Endothelial cell of umbilical vein (primary cell): Measurements from ENCODE around the gene IER3. TPM values are rescaled to one million over a fixed set of nuclear protein-coding genes. Genes with fewer than 3 reads are reported as not detected.

Experiments used
- BruUV-seq: library from RNA; stranded (reverse); fragments of 400-500 nt; replicated peaks from 2 replicates; lab custom pipeline; 2021; lab: Mats Ljungman, UMichigan
- CTCF ChIA-PET: fragments of 300-600, 350-600 bp; sonication (Branson Sonifier 250); formaldehyde crosslinking; loops from one replicate; lab custom pipeline; 2021; ENCODE audit warnings: antibody characterized with exemption, inconsistent platforms; lab: Charles Lee
- POLR2A ChIA-PET: fragments of 300-600, 350-600 bp; sonication (Branson Sonifier 250); formaldehyde crosslinking; loops from one replicate; lab custom pipeline; 2021; ENCODE audit warnings: antibody characterized with exemption, inconsistent platforms; lab: Charles Lee
- DNase-seq: peaks from one replicate; pipeline ENCODE4 v3.0.0-alpha.2; 2011; ENCODE audit warnings: low read depth, low spot score
- FAIRE-seq: peaks from 2 replicates; lab custom pipeline; 2011; peaks lifted over from hg19 to GRCh38; lab: Jason Lieb, UNC
- H2AFZ ChIP-seq: 2 replicates; pipeline ENCODE4 v1.6.0; 2012; ENCODE audit warnings: low read depth, low read length, control low read depth, inconsistent platforms
- H3K27ac ChIP-seq: 2 replicates; pipeline ENCODE4 v1.5.1; 2011; ENCODE audit warnings: low read depth, mild to moderate bottlenecking, control low read depth, low read length, moderate library complexity; ENCODE audit not compliant: insufficient read depth
- H3K27me3 ChIP-seq, 2 experiments: 2 replicates each; pipeline versions ENCODE4 v1.6.0 to v1.6.1; 2011; ENCODE audit warnings: low read length in 2 of 2, mixed read lengths in 1 of 2; ENCODE audit not compliant: control insufficient read depth in 2 of 2, insufficient read depth in 2 of 2
- H3K36me3 ChIP-seq, 2 experiments: 2 replicates in 1 of 2; 3 replicates in 1 of 2; pipeline ENCODE4 v1.5.1; 2011; ENCODE audit warnings: low read length in 2 of 2, mild to moderate bottlenecking in 1 of 2, moderate library complexity in 1 of 2; ENCODE audit not compliant: control insufficient read depth in 2 of 2, insufficient read depth in 2 of 2; ENCODE audit errors: extremely low read depth in 1 of 2
- H3K4me1 ChIP-seq: 3 replicates; pipeline ENCODE4 v1.5.1; 2011; ENCODE audit warnings: mild to moderate bottlenecking, low read length; ENCODE audit not compliant: control insufficient read depth, insufficient read depth; ENCODE audit errors: extremely low read depth
- H3K4me2 ChIP-seq: 2 replicates; pipeline ENCODE4 v1.6.1; 2011; ENCODE audit warnings: low read length, control low read depth, mixed read lengths; ENCODE audit not compliant: insufficient read depth
- H3K4me3 ChIP-seq, 3 experiments: fragments of 200-600 bp in 1 of 3; sonication (generic), shearing (Covaris generic) in 1 of 3; replicated peaks in 1 of 3; 2 replicates each; pipeline ENCODE4 v1.5.1; 2011 to 2016; ENCODE audit warnings: control low read depth in 3 of 3, low read length in 3 of 3, mild to moderate bottlenecking in 2 of 3, inconsistent platforms in 1 of 3, low read depth in 1 of 3, moderate library complexity in 1 of 3; ENCODE audit not compliant: insufficient read depth in 1 of 3
- H3K79me2 ChIP-seq: 2 replicates; pipeline ENCODE4 v1.6.0; 2012; ENCODE audit warnings: low read length, inconsistent platforms; ENCODE audit not compliant: control insufficient read depth, insufficient read depth
- H3K9ac ChIP-seq: replicated peaks from 2 replicates; pipeline ENCODE3; 2011; ENCODE audit warnings: low read length, control low read depth; ENCODE audit not compliant: insufficient read depth; ENCODE audit errors: extremely low read depth
- H3K9me1 ChIP-seq: replicated peaks from 3 replicates; pipeline ENCODE4 v1.6.0; 2011; ENCODE audit warnings: mild to moderate bottlenecking, low read length; ENCODE audit not compliant: control insufficient read depth, insufficient read depth; ENCODE audit errors: extremely low read depth
- H3K9me3 ChIP-seq: replicated peaks from 2 replicates; pipeline ENCODE4 v1.5.1; 2012; ENCODE audit warnings: low read length, inconsistent platforms; ENCODE audit not compliant: control insufficient read depth, insufficient read depth
- H4K20me1 ChIP-seq: replicated peaks from 2 replicates; pipeline ENCODE3; 2011; ENCODE audit warnings: mild to moderate bottlenecking, low read length; ENCODE audit not compliant: control insufficient read depth, insufficient read depth; ENCODE audit errors: extremely low read depth
- CTCF ChIP-seq, 2 donors: IDR thresholded peaks; 1 replicate in 1 of 2; 2 replicates in 1 of 2; pipeline ENCODE4 v1.5.1; 2011; ENCODE audit warnings: low read length in 2 of 2, mild to moderate bottlenecking in 2 of 2, moderate library complexity in 2 of 2, control low read depth in 1 of 2, inconsistent platforms in 1 of 2, low read depth in 1 of 2; ENCODE audit not compliant: insufficient read depth in 1 of 2; ENCODE audit errors: extremely low read depth in 1 of 2
- EZH2 ChIP-seq: IDR thresholded peaks from 2 replicates; pipeline ENCODE4 v1.6.1; 2012; ENCODE audit warnings: borderline replicate concordance, low read depth, mild to moderate bottlenecking, moderate library complexity, low read length, inconsistent platforms; ENCODE audit not compliant: severe bottlenecking
- FOS ChIP-seq: IDR thresholded peaks from 2 replicates; pipeline ENCODE4 v1.6.1; 2011; ENCODE audit warnings: mild to moderate bottlenecking, low read length, moderate library complexity, borderline replicate concordance; ENCODE audit not compliant: insufficient read depth
- GATA2 ChIP-seq: IDR thresholded peaks from 2 replicates; pipeline ENCODE4 v1.7.0; 2011; ENCODE audit warnings: low read depth, mild to moderate bottlenecking, moderate library complexity, mixed read lengths, low read length; ENCODE audit not compliant: insufficient read length, insufficient read depth
- JUN ChIP-seq: IDR thresholded peaks from 2 replicates; pipeline ENCODE4 v1.6.1; 2011; ENCODE audit warnings: borderline replicate concordance, low read depth; ENCODE audit not compliant: insufficient read length, insufficient read depth
- MAX ChIP-seq: IDR thresholded peaks from 2 replicates; pipeline ENCODE4 v1.6.1; 2011; ENCODE audit not compliant: insufficient read depth, insufficient read length
- MYC ChIP-seq: IDR thresholded peaks from one replicate; pipeline ENCODE4 v1.6.1; 2011; ENCODE audit warnings: mild to moderate bottlenecking, low read depth, low read length
- POLR2A ChIP-seq: IDR thresholded peaks from 2 replicates; pipeline ENCODE4 v1.6.1; 2012; ENCODE audit warnings: low read depth, mild to moderate bottlenecking, control low read depth, low read length
- POLR2AphosphoS5 ChIP-seq: IDR thresholded peaks from 2 replicates; pipeline ENCODE4 v1.6.1; 2012; ENCODE audit warnings: low read depth, mild to moderate bottlenecking, control low read depth, low read length, moderate library complexity; ENCODE audit not compliant: insufficient read depth
- dilution Hi-C: fragments of 300-500 bp; cut with MboI; formaldehyde crosslinking; loops from one replicate; pipeline ENCODE4 v1.15.0; 2019; ENCODE audit warnings: low sequenced_read_pairs; ENCODE audit not compliant: extremely low pct_ligation_motif_present
- intact Hi-C: fragments of 100-400 bp; cut with micrococcal nuclease; formaldehyde crosslinking; loops from one replicate; pipeline ENCODE4 v1.10.0; 2022
- polyA plus RNA-seq, 4 experiments: library from polyadenylated mRNA; depleted of rRNA in 3 of 4; stranded (reverse) in 3 of 4; unstranded in 1 of 4; fragments of >200 nt; gene quantifications; 2 replicates each; pipeline versions ENCODE4 v1.2.1 to v1.2.3, GENCODE V29; 2011 to 2012; ENCODE audit warnings: missing spikeins in 1 of 4
- total RNA-seq: library from RNA; stranded (reverse); gene quantifications from 2 replicates; pipeline ENCODE4 v1.2.3, GENCODE V29; 2021

The IER3 gene
- total and polyA plus RNA-seq, 2 donors (not counting 3 experiments of a cell fraction or from before 2014, with no cell fraction given), result 170 to 468 TPM

- Histone ChIP-seq H3K79me2 (no peaks in the 10 kb centered on the region), H4K20me1 (no peaks in the 10 kb centered on the region), H2AFZ (no peak overlapping the region), H3K9me1 (no peaks in the 10 kb centered on the region), H3K4me2 (no peak overlapping the region), H3K27me3 (no peaks in the 10 kb centered on the region), H3K4me3 (no peak overlapping the region), H3K27ac (no peak overlapping the region), H3K36me3 (no peaks in the 10 kb centered on the region), H3K9me3 (no peaks in the 10 kb centered on the region), H3K4me1 (peaks cover 47% of the 10 kb centered on the region), H3K9ac (no peak overlapping the region)
- intact Hi-C loops (no loop called here), dilution Hi-C loops (no loop called here)
- ChIA-PET CTCF (interaction anchor here (1.5 kb wide), 1 partner anchor 65 kb away, joined by 5 read pairs; no protein-coding TSS in a partner anchor), POLR2A (no interaction called here)
- no TSS peak for BruUV-seq
- TF ChIP-seq FOS, result peak; percentile 29
- no peak for TF ChIP-seq MAX
- no peak for FAIRE-seq
- DNase-seq, result no peak
Observed at GRCh38 chr6:30754631-30755030, 10.3 kb upstream of the IER3 start.

GRCh38 chr6:30752157-30752927, 8.0 kb upstream of the IER3 start:
- POLR2A ChIA-PET, result interaction anchor here (0.6 to 1.3 kb wide), 9 partner anchors 8 to 48 kb away, joined by 3 to 25 read pairs (median 5); partner anchors contain the start of genes FLOT1 and IER3
- CTCF ChIA-PET, result interaction anchor here (0.8 to 1.6 kb wide), 20 partner anchors 9 to 328 kb away, joined by 3 to 14 read pairs (median 5); partner anchors contain the start of gene FLOT1
- Histone ChIP-seq H3K4me2 (no peak overlapping the region), H3K27ac (peak overlapping the region; percentile 96), H3K9me3 (no peaks in the 10 kb centered on the region), H4K20me1 (no peaks in the 10 kb centered on the region), H3K9ac (peak overlapping the region; percentile 72), H3K27me3 (no peaks in the 10 kb centered on the region), H3K4me3 (no peak overlapping the region), H3K9me1 (no peaks in the 10 kb centered on the region), H3K79me2 (no peaks in the 10 kb centered on the region), H3K36me3 (no peaks in the 10 kb centered on the region), H3K4me1 (peaks cover 54% of the 10 kb centered on the region), H2AFZ (no peak overlapping the region)
- intact Hi-C loops (loop anchor here (1.0 kb wide), 5 partner anchors 8 to 62 kb away; partner anchors contain the start of gene IER3), dilution Hi-C loops (no loop called here)
- FAIRE-seq, result peak; percentile 97
- peak; percentile 99 for DNase-seq
- peak in 1 of 2 donors; percentile 9 for TF ChIP-seq CTCF (IDR thresholded peaks at IDR 0.05; ENCODE audit: extremely low read depth in 1 of 2, insufficient read depth in 1 of 2, low read depth in 1 of 2, low read length in 2 of 2)
- TF ChIP-seq GATA2, result peak; percentile 37
- TF ChIP-seq POLR2A, result peak; percentile 51
- peak; percentile 86 for TF ChIP-seq FOS
- no peak for TF ChIP-seq EZH2
- peak; percentile 83 for TF ChIP-seq JUN
- TF ChIP-seq MYC, result no peak
- TF ChIP-seq POLR2AphosphoS5, result peak; percentile 86
- BruUV-seq, result no TSS peak
